Type B pancreatic cell (in vitro differentiated cells): ENCODE results near the gene RNF187. TPM values are rescaled to one million over a fixed set of nuclear protein-coding genes. Genes with fewer than 3 reads are reported as not detected.
A peak's percentile ranks its signal among the peaks of the same experiment; 100 is the strongest.

Experiments
- DNase-seq: peaks from one replicate; pipeline ENCODE4 v3.0.0; 2021; ENCODE audit warnings: mixed read lengths; ENCODE audit not compliant: unreplicated experiment; ENCODE audit errors: extremely low spot score
- H3K27ac Mint-ChIP-seq: 2 replicates; pipeline ENCODE4 v1.8.0; 2021; ENCODE audit warnings: mild to moderate bottlenecking, mixed read lengths
- H3K27me3 Mint-ChIP-seq: 2 replicates; pipeline ENCODE4 v1.8.0; 2021; ENCODE audit warnings: mixed read lengths
- H3K36me3 Mint-ChIP-seq: 2 replicates; pipeline ENCODE4 v1.8.0; 2021; ENCODE audit warnings: mixed read lengths
- H3K4me1 Mint-ChIP-seq: one replicate; pipeline ENCODE4 v1.8.0; 2021; ENCODE audit warnings: mixed read lengths; ENCODE audit not compliant: unreplicated experiment
- H3K4me3 Mint-ChIP-seq: 2 replicates; pipeline ENCODE4 v1.8.0; 2021; ENCODE audit warnings: mild to moderate bottlenecking, mixed read lengths
- H3K9me3 Mint-ChIP-seq: 2 replicates; pipeline ENCODE4 v1.8.0; 2021; ENCODE audit warnings: mixed read lengths
- total RNA-seq: library from RNA; stranded (reverse); gene quantifications from 2 replicates; pipeline ENCODE4 v1.2.1, GENCODE V29; 2021; ENCODE audit warnings: low replicate concordance
- TF ChIP-seq, protein P1 (sequence below): fragments of 200-600 bp; sonication (generic); conservative IDR thresholded peaks from 2 replicates; pipeline ENCODE4 v1.5.0; 2021; ENCODE audit warnings: antibody characterized with exemption, mild to moderate bottlenecking

The RNF187 gene
- total RNA-seq, 1 donor from 2014 or later = 117 TPM

DNA sequence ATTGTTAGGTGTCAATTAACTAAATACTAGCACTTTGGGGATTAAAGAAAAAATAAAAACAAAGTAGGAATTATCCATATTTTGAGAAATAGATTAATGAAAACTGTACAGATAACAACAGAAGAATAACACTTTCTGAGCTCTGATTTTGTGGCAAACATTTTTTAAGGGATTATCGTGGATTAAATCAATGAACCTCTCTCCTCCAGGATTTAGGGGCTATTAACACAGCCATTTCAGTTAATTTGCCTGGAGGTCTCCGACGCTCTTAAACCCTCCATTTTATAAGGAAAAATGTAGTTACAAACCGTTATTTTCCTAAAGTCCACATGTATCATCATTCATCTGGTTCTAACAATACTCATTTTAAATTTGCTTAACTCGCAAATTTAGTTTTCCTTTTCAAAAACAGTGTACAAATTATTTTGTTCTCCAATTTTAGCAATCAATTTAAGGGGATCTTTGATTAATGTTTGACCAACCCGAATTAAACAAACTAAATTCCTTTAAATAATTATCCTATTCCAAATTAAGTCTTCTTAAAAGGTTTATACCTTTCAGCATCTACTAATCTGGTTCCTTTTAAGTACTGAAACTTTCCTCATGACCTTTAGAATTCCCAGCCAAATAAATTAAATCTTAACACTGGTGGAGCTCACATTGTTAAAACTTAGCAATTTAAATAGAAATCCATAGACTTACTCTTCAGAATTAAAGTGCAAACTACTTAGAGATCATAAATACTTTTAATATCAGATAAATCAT, 30.7 kb upstream of the RNF187 start:
- no peak for DNase-seq
- H3K27ac Mint-ChIP-seq = peak overlapping the region; percentile 99
- peaks cover 17% of the 10 kb centered on the region for H3K27me3 Mint-ChIP-seq
- TF ChIP-seq, protein P1, sequence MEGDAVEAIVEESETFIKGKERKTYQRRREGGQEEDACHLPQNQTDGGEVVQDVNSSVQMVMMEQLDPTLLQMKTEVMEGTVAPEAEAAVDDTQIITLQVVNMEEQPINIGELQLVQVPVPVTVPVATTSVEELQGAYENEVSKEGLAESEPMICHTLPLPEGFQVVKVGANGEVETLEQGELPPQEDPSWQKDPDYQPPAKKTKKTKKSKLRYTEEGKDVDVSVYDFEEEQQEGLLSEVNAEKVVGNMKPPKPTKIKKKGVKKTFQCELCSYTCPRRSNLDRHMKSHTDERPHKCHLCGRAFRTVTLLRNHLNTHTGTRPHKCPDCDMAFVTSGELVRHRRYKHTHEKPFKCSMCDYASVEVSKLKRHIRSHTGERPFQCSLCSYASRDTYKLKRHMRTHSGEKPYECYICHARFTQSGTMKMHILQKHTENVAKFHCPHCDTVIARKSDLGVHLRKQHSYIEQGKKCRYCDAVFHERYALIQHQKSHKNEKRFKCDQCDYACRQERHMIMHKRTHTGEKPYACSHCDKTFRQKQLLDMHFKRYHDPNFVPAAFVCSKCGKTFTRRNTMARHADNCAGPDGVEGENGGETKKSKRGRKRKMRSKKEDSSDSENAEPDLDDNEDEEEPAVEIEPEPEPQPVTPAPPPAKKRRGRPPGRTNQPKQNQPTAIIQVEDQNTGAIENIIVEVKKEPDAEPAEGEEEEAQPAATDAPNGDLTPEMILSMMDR = no peak
- peaks cover 16% of the 10 kb centered on the region for H3K36me3 Mint-ChIP-seq
- H3K4me1 Mint-ChIP-seq = peaks cover 35% of the 10 kb centered on the region
- peak overlapping the region; percentile 99 for H3K4me3 Mint-ChIP-seq
- no peaks in the 10 kb centered on the region for H3K9me3 Mint-ChIP-seq

DNA sequence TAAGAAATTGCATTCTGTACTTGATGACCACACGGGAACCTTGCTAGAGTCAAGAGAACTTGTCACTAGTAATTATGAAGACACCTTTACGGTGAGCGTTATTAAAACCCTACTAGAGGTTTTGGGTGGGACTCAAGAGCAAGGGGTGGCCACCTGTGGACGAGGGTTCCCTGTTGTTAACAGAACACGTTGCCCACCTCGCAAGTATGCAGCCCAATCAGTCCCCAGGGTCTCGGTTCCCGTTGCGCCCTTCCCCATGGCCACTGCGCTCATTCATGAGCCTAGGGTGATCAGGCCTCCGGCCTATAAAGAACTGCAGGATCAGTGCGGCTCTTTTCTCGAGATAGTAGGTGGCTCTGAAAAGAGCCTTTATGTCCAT, 30.2 kb upstream of the RNF187 start:
- H3K27me3 Mint-ChIP-seq = peaks cover 21% of the 10 kb centered on the region
- peaks cover 35% of the 10 kb centered on the region for H3K4me1 Mint-ChIP-seq
- no peak for DNase-seq
- H3K36me3 Mint-ChIP-seq = peaks cover 11% of the 10 kb centered on the region
- H3K4me3 Mint-ChIP-seq = peak overlapping the region; percentile 99
- H3K27ac Mint-ChIP-seq = peak overlapping the region; percentile 99
- TF ChIP-seq, protein P1 = no peak
- H3K9me3 Mint-ChIP-seq = no peaks in the 10 kb centered on the region

DNA sequence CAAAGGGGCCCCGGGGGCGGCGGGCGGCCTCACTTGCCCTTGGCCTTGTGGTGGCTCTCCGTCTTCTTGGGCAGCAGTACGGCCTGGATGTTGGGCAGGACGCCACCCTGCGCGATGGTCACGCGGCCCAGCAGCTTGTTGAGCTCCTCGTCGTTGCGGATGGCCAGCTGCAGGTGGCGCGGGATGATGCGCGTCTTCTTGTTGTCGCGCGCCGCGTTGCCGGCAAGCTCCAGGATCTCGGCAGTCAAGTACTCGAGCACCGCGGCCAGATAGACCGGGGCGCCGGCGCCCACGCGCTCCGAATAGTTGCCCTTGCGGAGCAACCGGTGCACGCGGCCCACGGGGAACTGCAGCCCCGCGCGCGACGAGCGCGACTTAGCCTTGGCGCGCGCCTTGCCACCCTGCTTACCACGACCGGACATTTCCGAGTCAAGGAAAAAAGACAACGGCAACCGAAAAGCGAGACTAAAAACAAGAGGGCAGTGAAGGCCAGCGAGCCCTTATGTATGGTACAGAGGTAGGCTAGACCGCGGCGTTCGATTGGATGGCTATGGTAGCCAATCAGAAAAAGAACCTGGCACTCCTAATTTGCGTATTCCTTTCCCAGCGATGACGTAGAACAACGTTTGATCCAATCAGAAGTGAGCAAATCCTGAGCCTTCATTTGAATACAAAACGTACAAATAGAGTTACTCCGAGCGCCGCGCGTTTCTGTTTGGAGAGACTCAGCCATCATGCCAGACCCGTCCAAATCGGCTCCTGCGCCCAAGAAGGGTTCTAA, 29.6 kb upstream of the RNF187 start:
- Mint-ChIP-seq H3K4me3 (peak overlapping the region; percentile 99), H3K27ac (peak overlapping the region; percentile 99), H3K4me1 (peaks cover 35% of the 10 kb centered on the region)

DNA sequence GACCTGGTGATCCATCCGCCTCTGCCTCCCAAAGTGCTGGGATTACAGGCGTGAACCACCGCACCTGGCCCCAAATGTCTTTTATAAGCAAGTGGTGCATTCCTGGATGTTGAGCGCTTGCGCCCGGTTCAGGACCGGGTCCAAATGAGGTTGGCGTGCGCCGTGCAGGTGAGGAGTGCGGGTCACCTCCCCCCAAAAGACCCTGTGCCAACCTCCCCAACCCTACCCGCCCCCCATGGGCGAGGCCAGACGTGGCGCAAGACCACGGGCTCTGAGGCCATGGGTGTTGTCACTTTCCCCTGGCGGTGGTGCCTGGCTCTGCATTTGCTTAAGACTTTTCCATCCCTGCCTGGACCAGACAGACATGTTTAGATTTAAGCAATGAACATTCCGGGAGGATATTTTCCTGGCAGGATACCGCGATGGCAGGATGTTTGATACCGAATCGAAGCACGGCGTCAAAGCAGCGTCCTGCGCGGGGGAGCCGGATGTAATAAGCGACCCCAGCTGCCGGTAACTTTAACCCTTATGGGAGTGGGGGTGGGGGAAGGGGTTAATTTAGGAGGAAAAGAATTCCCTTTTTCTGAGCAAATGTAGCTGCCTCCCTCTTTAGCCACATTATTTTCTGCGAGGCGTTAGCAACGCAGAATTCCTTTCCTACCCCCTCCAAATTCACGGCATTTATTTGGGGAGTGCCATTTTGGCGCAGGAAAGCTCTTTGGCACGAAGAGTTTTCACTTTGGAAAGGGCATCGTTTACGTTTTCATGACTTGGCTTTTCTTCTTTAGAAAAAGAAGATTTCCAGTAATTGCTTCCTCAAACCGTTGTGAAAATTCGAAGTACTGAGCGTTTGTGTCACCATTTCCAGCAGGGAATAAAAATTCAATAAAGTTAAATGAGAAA, 27.8 kb upstream of the RNF187 start:
- TF ChIP-seq, protein P1 = peak; percentile 87
- peak; percentile 81 for DNase-seq
- peaks cover 28% of the 10 kb centered on the region for H3K4me1 Mint-ChIP-seq

More for the DNA sequence above, 29.6 kb upstream of the RNF187 start:
- Mint-ChIP-seq H3K9me3 (no peaks in the 10 kb centered on the region), H3K36me3 (peaks cover 11% of the 10 kb centered on the region), H3K27me3 (peaks cover 24% of the 10 kb centered on the region)
- TF ChIP-seq, protein P1 = peak; percentile 58
- peak; percentile 89 for DNase-seq

DNA sequence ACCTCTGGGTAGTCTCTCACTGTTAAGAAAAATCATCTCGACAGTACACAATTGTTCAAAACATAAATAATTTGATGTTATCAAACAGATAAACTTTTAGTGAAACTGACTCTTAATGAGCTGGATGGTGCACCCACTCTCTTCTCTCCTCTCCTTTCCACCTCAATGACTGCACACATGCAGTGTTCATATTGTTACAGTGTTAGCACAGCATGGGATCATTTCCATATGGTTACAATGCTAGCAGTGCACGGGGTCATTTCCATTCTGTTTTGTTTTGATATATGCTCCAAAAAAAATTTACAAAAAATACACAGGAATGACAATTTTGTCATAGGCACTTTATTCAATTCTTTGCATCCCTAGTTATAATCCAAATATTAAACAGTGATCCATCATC, 26.4 kb upstream of the RNF187 start:
- Mint-ChIP-seq H3K36me3 (no peaks in the 10 kb centered on the region), H3K9me3 (no peaks in the 10 kb centered on the region), H3K4me1 (peaks cover 30% of the 10 kb centered on the region), H3K27ac (no peak overlapping the region), H3K27me3 (peaks cover 53% of the 10 kb centered on the region), H3K4me3 (peak overlapping the region; percentile 53)
- TF ChIP-seq, protein P1 = no peak
- no peak for DNase-seq

More for the DNA sequence above, 27.8 kb upstream of the RNF187 start:
- peak overlapping the region; percentile 99 for H3K27ac Mint-ChIP-seq
- no peaks in the 10 kb centered on the region for H3K9me3 Mint-ChIP-seq
- peak overlapping the region; percentile 99 for H3K4me3 Mint-ChIP-seq
- H3K36me3 Mint-ChIP-seq = peaks cover 3% of the 10 kb centered on the region
- peaks cover 40% of the 10 kb centered on the region for H3K27me3 Mint-ChIP-seq
